GDM1 (cell line): ENCODE measurements around the gene NMS.
"Not testable (repeated sequence)": the region's sequence is repeated elsewhere in the genome, so short reads cannot be mapped to it uniquely, and the experiment has no call there.

Experiments used
- DNase-seq: peaks from one replicate; lab custom pipeline; 2025; lab: John Stamatoyannopoulos, UW

Gene NMS, protein sequence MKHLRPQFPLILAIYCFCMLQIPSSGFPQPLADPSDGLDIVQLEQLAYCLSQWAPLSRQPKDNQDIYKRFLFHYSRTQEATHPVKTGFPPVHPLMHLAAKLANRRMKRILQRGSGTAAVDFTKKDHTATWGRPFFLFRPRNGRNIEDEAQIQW

DNA sequence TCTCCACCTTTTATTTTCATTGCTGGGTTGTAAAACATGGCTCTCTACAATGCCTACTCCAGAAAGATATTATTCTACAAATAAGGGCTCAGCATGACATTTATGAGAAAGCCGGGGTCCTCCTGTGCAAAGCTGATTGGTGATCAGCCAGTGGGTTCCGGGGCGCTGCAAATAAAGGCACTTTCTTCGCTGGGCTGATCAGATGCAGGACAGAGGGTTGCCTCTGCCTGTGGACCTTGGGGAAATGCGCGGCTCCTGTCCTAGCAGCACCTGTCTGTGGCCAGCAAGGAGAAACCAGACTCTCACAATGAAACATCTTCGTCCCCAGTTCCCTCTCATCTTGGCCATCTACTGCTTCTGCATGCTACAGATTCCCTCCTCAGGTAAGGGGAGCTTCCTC is at the start of gene NMS:
NMS (plus strand) TSS at position 301 of the 400 bp plus-strand sequence; CDS start at position 308, 7 bp downstream.
- DNase-seq = no peak

DNA sequence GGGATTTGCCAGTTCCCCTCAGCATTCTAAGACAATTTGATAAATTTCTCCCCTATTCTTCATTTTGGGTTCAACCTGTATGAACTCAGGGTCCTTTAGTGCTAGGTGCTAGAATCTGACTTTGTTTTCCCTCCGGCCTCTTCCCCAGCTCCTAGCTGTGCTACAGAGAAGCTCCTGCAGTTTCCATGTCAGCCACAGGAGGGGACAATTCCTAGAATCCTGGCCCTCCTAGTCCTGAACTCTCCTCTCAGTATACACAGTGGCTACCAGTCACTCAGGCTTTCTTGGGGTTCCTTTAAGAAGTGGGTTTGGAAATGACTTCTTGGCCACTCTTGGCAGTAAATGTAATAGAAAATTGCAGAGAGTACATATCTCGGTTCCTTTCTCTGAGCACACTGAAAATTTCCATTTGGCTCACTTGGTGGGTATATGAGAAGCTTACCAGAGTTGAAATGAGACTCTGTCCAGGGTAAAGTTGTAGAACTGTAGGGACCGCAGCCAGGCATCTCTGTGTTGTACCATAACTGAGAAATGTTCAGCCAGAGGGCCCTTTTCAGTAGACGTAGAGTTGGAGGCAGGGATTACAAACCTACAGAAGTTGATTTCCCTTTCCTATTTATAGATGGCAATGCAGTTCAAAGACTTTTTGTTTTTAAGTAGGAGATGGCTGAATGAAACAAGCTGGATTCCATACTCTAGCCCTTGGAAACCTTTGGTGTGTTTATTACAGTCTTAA is 47.8 kb upstream of the NMS start:
- DNase-seq = no peak

DNA sequence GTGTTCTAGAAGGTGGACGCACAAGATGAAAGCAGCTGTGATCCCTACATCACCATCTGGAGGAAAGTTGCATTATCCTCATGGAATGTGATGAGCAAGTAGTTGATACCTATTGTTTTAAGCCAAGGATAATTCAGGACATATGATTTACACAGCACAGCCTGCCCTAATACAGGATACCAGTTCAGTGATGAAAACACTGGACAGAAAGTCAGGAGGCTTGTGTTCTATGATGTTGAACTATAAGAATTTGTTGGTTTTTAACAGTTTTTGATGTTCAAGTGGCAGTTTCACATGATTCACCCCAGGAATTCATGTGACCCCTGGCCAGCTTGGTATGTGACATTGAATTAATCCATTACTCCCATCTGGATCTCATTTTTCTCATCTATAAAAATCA is 46.7 kb upstream of the NMS start:
- DNase-seq = no peak

DNA sequence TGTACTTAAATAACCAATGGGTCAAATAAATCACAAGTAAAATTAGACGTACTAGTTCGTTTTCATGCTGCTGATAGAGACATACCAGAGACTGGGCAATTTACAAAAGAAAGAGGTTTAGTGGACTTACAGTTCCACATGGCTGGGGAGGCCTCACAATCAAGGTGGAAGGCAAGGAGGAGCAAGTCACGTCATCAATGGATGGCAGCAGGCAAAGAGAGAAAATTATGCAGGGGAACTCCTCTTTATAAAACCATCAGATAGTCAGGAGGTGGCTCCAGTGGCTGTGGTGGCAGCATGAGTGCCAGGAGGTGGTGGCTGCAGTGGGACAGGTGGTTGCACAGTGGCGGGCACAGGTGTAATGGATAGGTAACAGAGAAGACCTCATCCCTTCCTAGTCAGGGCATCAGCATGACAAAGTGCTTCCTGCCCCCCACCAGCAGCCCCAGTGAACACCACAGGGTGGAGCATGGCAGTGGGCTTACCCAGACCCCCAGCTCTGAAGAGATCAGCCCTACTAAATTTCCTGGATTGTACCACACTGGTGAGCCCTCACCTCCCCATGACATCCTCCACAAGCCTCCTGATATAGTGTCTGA is 45.9 kb upstream of the NMS start:
- DNase-seq = no peak

DNA sequence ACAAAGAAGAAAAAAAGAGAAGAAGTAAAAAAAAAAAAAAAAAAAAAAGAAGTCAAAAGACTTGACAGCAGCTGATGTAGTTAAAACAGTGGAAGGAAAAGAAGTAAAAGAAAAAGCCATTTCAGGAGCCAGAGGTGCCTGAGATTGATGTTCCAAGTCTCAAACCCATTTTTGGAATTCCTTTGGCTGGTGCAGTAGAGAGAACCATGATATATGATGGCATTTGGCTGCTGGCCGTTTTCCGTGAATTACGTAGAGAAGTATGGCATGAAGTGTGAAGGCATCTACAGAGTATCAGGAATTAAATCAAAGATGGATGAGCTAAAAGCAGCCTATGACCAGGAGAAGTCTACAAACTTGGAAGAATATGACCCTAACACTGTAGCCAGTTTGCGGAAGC is 45.2 kb upstream of the NMS start:
- DNase-seq = no peak

DNA sequence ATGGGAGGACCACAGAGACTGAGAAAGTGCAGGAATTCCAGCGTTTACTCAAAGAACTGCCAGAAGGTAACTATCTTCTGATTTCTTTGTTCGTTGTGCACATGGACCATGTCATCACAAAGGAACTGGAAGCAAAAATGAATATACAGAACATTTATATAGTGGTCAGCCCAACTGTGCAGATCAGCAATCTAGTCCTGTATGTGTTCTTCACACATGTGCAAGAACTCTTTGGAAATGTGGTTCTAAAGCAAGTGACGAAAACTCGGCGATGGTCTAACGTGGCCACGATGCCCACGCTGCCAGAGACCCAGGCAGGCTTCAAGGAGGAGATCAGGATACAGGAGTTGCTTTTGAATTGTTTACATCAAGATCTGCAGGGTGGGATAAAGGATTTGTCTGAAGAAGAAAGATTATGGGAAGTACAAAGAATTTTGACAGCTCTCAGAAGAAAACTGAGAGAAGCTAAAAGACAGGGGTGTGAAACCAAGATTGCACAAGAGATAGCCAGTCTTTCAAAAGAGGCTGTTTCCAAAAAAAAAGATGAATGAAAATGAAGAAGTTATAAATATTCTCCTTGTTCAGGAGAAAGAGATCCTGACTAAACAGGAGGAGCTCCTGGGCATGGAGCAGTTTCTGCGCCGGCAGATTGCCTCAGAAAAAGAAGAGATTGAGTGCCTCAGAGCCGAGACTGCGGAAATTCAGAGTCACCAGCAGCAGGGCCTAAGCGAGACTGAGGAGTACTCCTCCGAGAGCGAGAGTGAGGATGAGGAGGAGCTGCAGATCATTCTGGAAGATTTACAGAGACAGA is 44.5 kb upstream of the NMS start:
- no peak for DNase-seq

DNA sequence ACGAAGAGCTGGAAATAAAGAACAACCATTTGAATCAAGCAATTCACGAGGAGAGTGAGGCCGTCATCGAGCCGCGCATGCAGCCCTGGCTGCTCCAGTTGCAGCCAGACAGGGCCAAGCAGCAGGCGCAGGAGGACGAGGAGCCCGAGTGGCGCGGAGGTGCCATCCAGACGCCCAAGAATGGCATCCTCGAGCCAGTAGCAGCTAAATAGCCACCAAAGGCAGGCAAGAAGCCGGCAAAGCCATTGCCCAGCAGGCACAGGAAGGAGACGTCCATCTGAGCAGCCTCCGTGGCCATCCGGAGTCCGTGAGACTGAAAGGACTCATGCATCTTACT is 43.9 kb upstream of the NMS start:
- no peak for DNase-seq

DNA sequence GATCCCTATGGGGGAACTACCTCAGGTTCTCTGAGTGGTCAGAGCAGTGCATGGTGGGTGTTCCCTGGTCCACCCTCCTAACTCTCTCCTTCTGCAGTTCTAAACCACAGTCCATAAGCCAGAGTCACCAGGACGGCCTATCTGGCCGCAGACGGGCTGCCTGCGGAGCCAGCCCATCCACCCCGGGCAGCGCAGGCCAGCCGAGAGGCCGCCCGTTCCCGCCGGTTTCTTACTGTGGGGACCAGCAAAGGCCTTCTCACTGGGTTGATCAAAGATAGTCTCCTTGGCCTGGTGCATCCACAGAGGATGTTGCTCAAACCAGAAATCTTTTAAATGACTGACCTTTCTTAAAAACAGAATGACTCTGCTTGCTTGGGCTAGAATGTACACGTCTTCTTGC is 43.2 kb upstream of the NMS start:
- DNase-seq = no peak

DNA sequence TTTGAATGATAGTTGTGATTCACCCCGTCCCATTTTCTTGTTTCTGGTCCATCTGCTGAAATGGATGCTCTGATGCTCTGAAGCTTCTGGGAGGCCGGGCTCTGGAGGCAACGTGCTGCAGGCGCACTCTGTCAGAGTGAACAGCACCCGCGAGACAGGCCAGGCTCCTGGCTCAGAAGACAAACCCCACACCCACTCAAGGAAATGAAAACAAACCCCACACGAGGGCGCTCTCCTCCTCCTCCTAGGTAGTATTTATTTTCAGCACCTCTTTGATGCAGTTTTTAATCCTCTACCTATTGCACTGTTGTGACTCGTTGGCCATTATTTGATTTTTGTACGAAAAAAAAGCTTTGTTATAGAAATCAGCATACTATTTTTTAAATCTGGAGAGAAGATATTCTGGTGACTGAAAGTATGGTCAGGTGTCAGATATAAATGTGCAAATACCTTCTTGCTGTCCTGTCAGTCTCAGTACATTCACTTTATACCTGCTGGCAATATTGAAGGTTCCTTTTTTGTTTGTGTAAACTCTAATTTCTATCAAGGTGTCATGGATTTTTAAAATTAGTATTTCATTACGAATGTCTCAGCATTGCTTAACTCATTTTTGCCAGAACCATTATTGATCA is 42.5 kb upstream of the NMS start:
- DNase-seq = peak; percentile 47

DNA sequence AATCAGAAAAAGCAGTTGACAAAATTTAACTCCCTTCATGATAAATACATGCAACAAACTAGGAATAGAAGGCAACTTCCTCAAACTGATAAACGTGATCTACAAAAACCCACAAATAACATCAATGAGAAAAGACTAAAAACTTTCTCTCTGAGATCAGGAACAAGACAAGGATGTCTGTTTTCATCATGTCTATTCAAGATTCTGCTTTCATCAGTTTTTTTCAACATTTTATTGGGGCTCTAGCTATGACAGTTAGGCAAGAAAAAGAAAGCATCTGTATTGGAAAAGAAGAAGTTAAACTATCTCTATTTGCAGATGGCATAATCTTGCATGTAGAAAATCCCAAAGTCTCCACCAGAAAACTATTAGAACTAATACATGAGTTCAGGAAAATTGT is 40.6 kb upstream of the NMS start:
- DNase-seq = no peak

DNA sequence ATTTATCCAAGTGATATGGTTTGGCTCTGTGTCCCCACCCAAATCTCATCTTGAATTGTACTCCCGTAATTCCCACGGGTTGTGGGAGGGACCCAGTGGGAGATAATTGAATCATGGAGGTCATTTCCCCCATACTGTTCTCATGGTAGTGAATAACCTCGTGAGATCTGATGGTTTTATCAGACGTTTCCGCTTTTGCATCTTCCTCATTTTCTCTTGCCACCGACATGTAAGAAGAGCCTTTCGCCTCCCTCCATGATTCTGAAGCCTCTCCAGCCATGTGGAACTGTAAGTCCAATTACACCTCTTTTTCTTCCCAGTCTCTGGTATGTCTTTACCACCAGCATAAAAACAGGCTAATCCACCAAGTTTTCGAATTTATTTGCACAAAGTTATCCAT is 32.5 kb upstream of the NMS start:
- DNase-seq = no peak

DNA sequence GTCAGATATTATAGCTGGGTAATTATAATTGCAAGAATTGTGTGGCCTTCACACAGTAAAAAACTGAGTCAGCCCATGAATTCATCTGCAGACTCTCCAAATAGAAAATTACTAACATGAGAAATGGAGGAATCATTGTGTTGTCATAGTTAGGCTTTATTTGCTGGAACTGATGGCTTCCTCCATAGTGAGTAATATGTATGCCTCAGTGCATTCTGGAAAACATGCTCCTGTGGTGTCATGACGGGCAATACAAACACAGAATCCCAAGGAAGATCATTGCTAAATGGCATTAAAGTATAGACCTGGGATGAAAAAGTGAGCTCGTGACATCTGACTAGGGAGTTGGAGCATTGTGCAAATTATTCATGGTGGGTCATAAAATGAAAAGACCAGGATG is 23.6 kb upstream of the NMS start:
- no peak for DNase-seq

DNA sequence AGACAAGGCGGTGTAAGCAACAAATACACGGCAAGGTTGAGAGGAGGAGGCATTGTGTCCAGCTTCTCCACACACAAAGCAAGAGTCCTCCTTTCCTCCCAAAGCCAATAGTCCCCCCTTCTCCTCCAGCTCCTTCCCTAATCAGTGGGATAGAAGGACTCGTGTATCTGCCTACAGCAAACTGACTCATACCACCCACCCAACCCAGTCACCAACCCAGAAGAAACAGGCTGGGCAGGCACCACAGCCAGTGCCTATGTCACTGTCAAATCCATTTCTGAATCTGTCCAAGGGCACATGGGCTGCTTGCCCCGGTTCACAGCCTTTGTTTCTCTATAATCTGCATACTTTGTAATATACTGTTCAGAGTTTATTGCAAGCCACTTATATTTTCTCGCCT is 19.2 kb upstream of the NMS start:
- no peak for DNase-seq

DNA sequence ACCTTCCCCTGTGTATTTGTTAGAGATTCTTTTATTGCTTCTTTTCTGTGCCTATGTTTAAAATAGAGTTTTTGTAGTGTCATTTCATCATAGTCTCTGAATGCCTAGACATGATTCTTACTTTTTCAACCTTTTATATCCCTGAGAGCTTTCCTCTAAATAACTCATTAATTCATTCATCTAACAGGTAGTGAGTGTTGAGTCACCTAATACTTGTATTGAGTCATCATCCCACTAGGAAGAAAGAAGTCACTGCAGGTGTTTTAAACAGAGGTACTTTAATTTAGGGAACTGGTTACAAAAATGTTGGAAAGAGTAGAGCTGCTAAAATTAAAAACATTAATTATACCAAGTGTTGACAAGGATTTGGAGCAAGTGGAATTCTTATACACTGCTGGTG is 18.5 kb upstream of the NMS start:
- no peak for DNase-seq

DNA sequence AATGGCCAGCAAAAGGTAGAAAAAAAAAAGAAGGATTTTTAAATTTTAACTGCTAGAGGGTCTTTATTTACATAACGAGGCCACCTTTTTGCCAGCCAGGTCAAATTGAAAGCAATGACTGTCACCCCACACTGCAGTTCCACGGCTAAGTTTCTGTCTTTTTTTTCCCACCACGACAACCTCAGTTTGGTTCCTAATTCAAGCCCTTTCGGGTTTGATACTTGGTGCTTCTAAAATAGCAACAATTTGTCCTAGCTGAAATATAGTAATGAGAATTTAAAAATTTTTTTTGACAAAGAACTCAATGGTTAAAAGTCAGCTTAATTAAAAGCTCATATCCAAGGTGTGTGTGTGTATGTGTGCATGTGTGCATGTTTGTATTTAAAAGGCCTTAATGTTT is 16.4 kb upstream of the NMS start:
- no peak for DNase-seq

DNA sequence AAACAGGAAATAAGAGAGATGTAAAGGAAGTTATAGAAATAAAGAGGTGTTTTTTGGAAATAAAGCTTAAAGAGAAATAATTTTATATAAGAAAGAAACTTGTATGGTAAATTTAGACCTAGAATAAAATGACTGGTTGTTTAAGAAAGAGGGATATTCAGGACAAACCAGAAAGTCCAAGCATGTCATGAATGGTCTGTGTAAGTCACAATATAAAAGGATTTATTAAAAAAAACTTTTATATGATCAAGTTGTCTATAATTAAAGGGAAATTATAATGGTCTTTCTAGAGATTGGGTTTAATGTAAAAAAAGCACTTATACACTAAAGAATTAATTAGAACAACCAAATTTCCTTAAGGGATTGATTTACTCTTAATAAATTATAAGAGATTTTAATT is 13.9 kb upstream of the NMS start:
- DNase-seq = not testable (repeated sequence)

DNA sequence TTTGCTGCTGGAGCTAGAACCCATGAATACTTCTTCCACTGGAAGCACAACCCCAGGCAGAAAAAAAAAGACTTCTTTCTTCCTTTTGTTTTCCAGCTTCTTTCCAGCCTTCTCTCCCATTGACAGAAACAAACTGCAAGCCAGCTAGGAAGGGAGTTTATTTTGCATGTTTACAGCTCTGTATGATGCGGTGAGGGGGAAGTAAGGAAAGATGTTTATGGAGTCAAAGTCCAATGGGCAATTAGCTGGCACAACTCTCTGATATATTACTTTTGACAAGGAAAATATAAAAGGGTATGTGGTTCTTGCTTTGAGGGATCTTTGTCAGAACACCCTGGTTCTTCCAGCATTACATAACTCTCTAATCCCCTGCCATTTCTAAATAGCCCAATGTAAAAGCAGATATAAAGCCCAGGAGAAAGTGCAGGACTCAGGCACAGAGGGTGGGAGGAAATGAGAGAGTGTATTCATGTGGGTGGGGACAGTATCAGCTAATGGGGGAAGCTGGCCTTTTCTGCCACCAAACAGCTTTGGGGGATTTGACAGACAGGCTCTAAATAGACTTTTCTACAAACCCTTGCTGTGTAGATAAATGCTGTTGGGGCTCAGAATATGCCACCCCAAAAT is 9.3 kb upstream of the NMS start:
- DNase-seq = no peak

DNA sequence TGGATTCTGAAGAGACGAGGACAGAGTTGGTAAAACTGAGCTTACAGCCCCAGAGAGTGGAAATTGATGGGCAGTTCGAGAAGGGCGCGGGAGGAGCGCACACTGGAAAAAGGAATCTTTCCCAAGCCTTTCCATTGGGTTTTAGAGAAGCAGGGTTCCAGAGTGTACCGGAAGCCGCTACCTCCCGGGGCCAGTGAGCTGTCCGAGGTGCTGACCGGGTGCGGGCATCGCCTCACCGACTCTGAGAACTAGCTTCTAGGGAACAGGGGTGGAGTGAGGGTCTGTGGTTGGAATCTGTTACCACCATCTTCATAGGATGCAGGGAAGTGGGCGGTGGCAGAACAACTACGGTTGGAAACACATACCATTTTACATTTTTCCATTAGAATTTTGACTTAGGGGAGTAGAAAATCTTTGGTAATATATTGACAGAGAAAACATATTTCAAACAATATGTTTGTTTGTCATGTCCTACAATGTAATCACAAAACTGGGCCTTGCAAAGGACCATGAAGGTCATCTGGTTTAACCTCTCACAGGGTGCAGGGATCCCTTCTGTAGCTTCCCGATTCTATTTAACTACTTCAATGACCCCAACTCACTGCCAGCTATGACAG is 724 bp downstream of the NMS start:
- DNase-seq = no peak

DNA sequence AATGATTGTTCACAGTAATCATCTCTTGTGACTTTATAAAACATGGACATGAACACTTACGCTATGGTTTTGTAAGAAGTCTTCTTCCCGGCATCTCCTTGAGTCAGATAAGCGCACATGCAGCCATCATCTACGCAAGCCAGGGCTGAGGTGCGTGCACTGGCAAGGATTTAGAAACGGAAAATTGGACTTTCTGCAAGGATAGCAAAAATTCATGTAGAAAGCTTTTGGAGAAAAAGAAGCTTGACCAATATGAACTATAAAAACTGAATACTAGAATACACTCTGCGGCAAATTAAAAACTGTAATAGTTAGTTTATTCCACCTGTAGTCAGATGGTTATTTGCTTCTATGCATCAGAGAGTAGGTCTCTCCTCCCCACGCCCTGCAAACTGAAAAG is 6.3 kb downstream of the NMS start:
- no peak for DNase-seq

DNA sequence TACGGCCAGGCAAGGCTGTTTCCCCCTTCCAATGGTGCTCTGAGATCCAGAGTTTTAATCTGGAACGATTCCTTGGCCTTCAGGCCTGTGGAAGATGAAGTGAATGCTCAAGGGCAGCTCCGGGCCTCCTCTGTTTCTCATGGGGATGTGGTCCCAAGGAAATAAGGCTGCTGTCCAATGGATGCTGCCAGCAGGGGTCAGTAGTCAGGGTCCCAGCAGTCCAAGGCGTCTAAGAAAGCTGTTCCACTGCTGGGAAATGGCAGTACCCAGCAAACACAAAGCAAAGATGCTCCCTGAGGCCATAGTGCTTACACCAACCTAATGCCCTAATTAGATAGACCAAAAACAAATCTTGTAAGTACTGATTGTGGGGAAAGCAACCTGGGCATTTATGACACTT is 12.5 kb downstream of the NMS start:
- DNase-seq = no peak

DNA sequence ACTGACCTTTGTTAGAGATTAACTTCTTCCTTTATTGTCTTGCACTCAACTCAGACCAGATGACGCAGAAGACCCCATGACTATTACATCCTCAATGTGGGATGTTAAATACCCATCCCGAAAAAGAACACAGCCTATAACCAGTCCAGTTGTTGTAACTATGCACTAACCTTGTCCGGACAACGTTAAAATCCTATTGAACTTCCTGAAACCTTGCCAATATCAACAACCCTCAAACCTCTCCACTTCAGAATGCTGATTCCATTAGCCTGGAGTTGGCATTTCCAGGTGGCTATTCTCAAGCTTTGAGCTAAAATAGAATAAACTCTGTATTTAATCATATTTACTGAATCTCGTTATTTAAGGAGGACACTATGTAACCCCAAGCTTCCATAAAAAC is 13.6 kb downstream of the NMS start:
- no peak for DNase-seq

DNA sequence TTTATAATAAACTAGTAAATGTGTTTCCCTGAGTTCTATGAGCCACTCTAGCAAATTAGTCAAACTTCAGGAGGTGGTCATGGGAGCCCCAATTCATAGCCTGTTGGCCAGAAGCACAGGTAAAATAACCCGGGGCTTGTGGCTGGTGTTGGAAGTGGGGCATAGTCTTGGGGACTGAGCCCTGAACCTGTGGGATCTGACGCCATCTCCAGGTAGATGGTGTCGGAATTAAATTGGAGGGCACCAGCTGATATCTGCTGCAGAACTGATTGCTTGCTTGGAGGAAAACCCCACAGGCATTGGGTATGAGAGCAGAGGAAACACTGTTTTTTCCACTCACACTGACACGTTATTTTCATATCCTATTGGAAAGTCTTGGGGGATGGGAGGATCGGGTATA is 14.1 kb downstream of the NMS start:
- DNase-seq = no peak
